DOHH2 (cell line): ENCODE measurements around the gene DMD.

Experiments
- H3F3A ChIP-seq: fragments of 200-600 bp; sonication (generic), shearing (Covaris generic); 2 replicates; pipeline ENCODE4 v1.6.0; 2016; ENCODE audit warnings: antibody characterized with exemption, mild to moderate bottlenecking; ENCODE audit not compliant: control insufficient read depth, insufficient read depth
- H3K27ac ChIP-seq: fragments of 200-600 bp; sonication (generic); 2 replicates; pipeline ENCODE4 v1.5.1; 2014; ENCODE audit warnings: low read depth, mild to moderate bottlenecking, low read length, moderate library complexity
- H3K27me3 ChIP-seq: fragments of 200-600 bp; sonication (generic); 2 replicates; pipeline ENCODE4 v1.6.1; 2014; ENCODE audit warnings: mild to moderate bottlenecking, low read length, mixed read lengths; ENCODE audit not compliant: control insufficient read depth
- H3K36me3 ChIP-seq: fragments of 200-600 bp; sonication (generic); 2 replicates; pipeline ENCODE4 v1.6.1; 2014; ENCODE audit warnings: mild to moderate bottlenecking, low read length, moderate library complexity, mixed read lengths; ENCODE audit not compliant: control insufficient read depth
- H3K4me1 ChIP-seq: fragments of 200-600 bp; sonication (generic); 2 replicates; pipeline ENCODE4 v1.6.1; 2014; ENCODE audit warnings: mild to moderate bottlenecking, low read length, mixed read lengths; ENCODE audit not compliant: control insufficient read depth
- H3K4me2 ChIP-seq: fragments of 200-600 bp; sonication (generic); 2 replicates; pipeline ENCODE4 v1.6.0; 2014; ENCODE audit warnings: mild to moderate bottlenecking, low read length, moderate library complexity
- H3K4me3 ChIP-seq: fragments of 200-600 bp; sonication (generic); 2 replicates; pipeline ENCODE4 v1.5.1; 2014; ENCODE audit warnings: mild to moderate bottlenecking, low read length, mixed read lengths
- H3K79me2 ChIP-seq: fragments of 200-600 bp; sonication (generic); 2 replicates; pipeline ENCODE4 v1.6.1; 2014; ENCODE audit warnings: mild to moderate bottlenecking, low read length, mixed read lengths; ENCODE audit not compliant: control insufficient read depth
- H3K9me2 ChIP-seq: fragments of 200-600 bp; sonication (generic); replicated peaks from 2 replicates; pipeline ENCODE4 v1.6.1; 2014; ENCODE audit warnings: mild to moderate bottlenecking, low read length, mixed read lengths; ENCODE audit not compliant: control insufficient read depth
- H3K9me3 ChIP-seq: fragments of 200-600 bp; sonication (generic); 2 replicates; pipeline ENCODE4 v1.6.1; 2014; ENCODE audit warnings: antibody characterized with exemption, low read length, mixed read lengths; ENCODE audit not compliant: control insufficient read depth, insufficient read depth
- H4K20me1 ChIP-seq: fragments of 200-600 bp; sonication (generic); 2 replicates; pipeline ENCODE4 v1.6.0; 2014; ENCODE audit warnings: low read depth, mild to moderate bottlenecking, antibody characterized with exemption, low read length, moderate library complexity; ENCODE audit not compliant: control insufficient read depth, insufficient read depth
- EZH2phosphoT487 ChIP-seq: fragments of 200-600 bp; sonication (generic); IDR thresholded peaks from 2 replicates; pipeline ENCODE4 v1.6.1; 2017; ENCODE audit warnings: borderline replicate concordance, mild to moderate bottlenecking, antibody characterized with exemption, low read length, moderate library complexity, mixed read lengths
- TF ChIP-seq, protein P1 (sequence below): fragments of 200-600 bp; sonication (generic); IDR thresholded peaks from one replicate; pipeline ENCODE4 v1.5.1; 2014; ENCODE audit warnings: antibody characterized with exemption, mild to moderate bottlenecking, low read depth, low read length; ENCODE audit not compliant: poor library complexity, severe bottlenecking

Gene DMD

DNA sequence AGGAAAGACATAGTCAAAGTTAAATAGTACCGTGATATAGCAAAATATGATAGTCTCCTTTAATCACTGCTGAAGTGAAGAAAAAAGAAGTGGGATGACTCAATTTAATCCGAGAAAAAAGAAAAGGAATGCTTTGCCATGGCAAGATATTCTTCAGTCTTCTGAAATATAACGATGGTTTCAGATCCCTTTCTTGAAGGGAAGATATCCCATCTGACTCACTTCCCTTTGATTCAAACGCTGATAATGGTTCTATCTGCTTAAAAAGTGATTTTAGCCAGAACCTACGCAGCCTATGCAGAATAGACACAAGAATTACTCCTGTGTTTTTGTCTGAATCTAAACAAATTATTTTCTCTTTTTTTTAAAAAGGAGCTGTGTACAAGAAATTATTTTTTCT is 2071.4 kb downstream of the DMD start:
- Histone ChIP-seq H3K9me3 (no peaks in the 10 kb centered on the region), H3F3A (no peaks in the 10 kb centered on the region), H3K27me3 (no peaks in the 10 kb centered on the region), H3K36me3 (no peaks in the 10 kb centered on the region), H3K4me1 (peaks cover 7% of the 10 kb centered on the region), H3K9me2 (no peaks in the 10 kb centered on the region), H4K20me1 (no peaks in the 10 kb centered on the region), H3K4me3 (no peak overlapping the region), H3K27ac (no peak overlapping the region), H3K4me2 (no peak overlapping the region), H3K79me2 (no peaks in the 10 kb centered on the region)
- no peak for TF ChIP-seq EZH2phosphoT487
- TF ChIP-seq, protein P1, sequence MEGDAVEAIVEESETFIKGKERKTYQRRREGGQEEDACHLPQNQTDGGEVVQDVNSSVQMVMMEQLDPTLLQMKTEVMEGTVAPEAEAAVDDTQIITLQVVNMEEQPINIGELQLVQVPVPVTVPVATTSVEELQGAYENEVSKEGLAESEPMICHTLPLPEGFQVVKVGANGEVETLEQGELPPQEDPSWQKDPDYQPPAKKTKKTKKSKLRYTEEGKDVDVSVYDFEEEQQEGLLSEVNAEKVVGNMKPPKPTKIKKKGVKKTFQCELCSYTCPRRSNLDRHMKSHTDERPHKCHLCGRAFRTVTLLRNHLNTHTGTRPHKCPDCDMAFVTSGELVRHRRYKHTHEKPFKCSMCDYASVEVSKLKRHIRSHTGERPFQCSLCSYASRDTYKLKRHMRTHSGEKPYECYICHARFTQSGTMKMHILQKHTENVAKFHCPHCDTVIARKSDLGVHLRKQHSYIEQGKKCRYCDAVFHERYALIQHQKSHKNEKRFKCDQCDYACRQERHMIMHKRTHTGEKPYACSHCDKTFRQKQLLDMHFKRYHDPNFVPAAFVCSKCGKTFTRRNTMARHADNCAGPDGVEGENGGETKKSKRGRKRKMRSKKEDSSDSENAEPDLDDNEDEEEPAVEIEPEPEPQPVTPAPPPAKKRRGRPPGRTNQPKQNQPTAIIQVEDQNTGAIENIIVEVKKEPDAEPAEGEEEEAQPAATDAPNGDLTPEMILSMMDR, result no peak

DNA sequence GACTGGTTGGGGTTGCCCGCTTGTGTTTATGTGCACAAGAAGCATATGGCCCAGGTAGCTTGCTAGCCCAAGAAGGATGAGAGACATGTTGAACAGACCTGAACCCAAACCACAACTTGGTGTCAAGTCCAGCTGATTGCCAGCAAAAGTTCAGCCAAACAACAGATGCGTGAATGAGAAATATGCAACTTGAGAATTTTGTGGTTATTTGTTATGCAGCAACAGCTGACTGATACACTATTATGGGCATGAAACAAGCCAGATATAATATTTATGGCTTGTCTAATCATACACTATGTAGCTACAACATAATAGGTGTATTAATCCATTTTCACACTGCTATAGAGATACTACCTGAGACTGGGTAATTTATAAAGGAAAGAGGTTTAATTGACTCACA is 2073.2 kb downstream of the DMD start:
- H3K4me3 ChIP-seq, result no peak overlapping the region
- H3F3A ChIP-seq, result no peaks in the 10 kb centered on the region
- no peak for TF ChIP-seq EZH2phosphoT487
- TF ChIP-seq, protein P1, result no peak
- no peaks in the 10 kb centered on the region for H3K9me3 ChIP-seq
- no peaks in the 10 kb centered on the region for H3K79me2 ChIP-seq
- no peak overlapping the region for H3K4me2 ChIP-seq
- peaks cover 7% of the 10 kb centered on the region for H3K4me1 ChIP-seq
- no peaks in the 10 kb centered on the region for H3K9me2 ChIP-seq
- no peaks in the 10 kb centered on the region for H3K27me3 ChIP-seq
- H3K27ac ChIP-seq, result no peak overlapping the region
- H4K20me1 ChIP-seq, result no peaks in the 10 kb centered on the region
- no peaks in the 10 kb centered on the region for H3K36me3 ChIP-seq

DNA sequence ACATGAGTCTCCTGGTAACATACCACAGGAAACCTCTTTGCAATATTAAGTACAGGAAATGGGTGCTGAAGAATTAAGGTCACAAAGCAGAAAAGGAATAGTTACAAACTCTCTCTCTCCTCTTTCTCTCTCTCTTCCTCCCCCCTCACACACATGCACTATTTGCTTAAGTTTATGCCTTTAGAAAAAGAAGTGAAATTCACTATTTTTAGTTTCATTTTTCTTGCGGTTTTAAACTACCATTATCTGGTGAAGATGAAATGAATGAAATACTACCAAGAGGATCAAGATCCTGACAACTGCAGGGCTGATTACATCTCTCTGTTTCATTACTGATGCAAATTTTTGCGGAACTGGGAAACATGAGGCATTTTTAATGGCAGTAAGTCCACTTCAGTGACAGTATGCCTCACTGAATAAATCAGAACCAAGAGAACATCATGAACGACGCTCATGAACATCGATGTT is 2075.2 kb downstream of the DMD start:
- TF ChIP-seq, protein P1, result no peak
- no peak for TF ChIP-seq EZH2phosphoT487
- H3F3A ChIP-seq, result no peaks in the 10 kb centered on the region
- no peaks in the 10 kb centered on the region for H3K79me2 ChIP-seq
- no peak overlapping the region for H3K4me2 ChIP-seq
- no peaks in the 10 kb centered on the region for H3K9me3 ChIP-seq
- H3K27me3 ChIP-seq, result no peaks in the 10 kb centered on the region
- no peaks in the 10 kb centered on the region for H3K36me3 ChIP-seq
- no peaks in the 10 kb centered on the region for H4K20me1 ChIP-seq
- no peaks in the 10 kb centered on the region for H3K9me2 ChIP-seq
- H3K27ac ChIP-seq, result no peak overlapping the region
- H3K4me3 ChIP-seq, result no peak overlapping the region
- H3K4me1 ChIP-seq, result peaks cover 7% of the 10 kb centered on the region
